Lower leg skin (tissue), 3 donors: ENCODE data around the gene CRYGC.

ENCODE experiments used
- POLR2A ChIP-seq, 2 donors: fragments of 450-650 bp; IDR thresholded peaks; one replicate each; pipeline ENCODE4 v1.6.1; 2016 to 2017; ENCODE audit warnings: antibody characterized with exemption in 2 of 2, mild to moderate bottlenecking in 1 of 2, moderate library complexity in 1 of 2
- TF ChIP-seq, protein P1 (sequence below), 3 donors: fragments of 450-650 bp; IDR thresholded peaks; one replicate each; pipeline ENCODE4 v1.5.1; 2016; ENCODE audit warnings: antibody characterized with exemption in 3 of 3, mild to moderate bottlenecking in 3 of 3, moderate library complexity in 2 of 3

DNA sequence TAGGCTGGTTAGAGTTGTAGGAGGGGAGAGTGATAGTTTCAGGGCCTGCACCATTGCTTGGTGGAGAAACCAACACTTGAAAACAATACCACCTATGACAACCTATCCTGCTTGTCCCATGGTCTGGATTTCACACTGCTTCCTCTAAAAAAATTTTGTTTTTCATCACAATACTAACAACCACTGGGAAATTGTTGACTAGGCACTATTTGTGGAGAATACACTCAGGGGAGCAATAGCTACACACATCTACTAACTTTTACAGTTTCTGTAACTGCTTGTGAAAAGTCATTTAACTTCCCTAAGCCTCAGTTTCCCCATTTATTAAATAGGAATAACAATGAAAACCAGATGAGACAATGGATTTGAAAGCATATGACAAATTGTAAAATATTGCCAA is 20.5 kb upstream of the CRYGC start:
- no peak for TF ChIP-seq POLR2A (IDR thresholded peaks at IDR 0.05)
- TF ChIP-seq, protein P1, sequence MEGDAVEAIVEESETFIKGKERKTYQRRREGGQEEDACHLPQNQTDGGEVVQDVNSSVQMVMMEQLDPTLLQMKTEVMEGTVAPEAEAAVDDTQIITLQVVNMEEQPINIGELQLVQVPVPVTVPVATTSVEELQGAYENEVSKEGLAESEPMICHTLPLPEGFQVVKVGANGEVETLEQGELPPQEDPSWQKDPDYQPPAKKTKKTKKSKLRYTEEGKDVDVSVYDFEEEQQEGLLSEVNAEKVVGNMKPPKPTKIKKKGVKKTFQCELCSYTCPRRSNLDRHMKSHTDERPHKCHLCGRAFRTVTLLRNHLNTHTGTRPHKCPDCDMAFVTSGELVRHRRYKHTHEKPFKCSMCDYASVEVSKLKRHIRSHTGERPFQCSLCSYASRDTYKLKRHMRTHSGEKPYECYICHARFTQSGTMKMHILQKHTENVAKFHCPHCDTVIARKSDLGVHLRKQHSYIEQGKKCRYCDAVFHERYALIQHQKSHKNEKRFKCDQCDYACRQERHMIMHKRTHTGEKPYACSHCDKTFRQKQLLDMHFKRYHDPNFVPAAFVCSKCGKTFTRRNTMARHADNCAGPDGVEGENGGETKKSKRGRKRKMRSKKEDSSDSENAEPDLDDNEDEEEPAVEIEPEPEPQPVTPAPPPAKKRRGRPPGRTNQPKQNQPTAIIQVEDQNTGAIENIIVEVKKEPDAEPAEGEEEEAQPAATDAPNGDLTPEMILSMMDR (IDR thresholded peaks at IDR 0.05): no peak
